Endothelial cell of umbilical vein (primary cell): ENCODE data around the gene CYP4F22.

Experiments used
- CTCF ChIP-seq, 2 donors: IDR thresholded peaks; 1 replicate in 1 of 2; 2 replicates in 1 of 2; pipeline ENCODE4 v1.5.1; 2011; ENCODE audit warnings: low read length in 2 of 2, mild to moderate bottlenecking in 2 of 2, moderate library complexity in 2 of 2, control low read depth in 1 of 2, inconsistent platforms in 1 of 2, low read depth in 1 of 2; ENCODE audit not compliant: insufficient read depth in 1 of 2; ENCODE audit errors: extremely low read depth in 1 of 2
- POLR2AphosphoS5 ChIP-seq: IDR thresholded peaks from 2 replicates; pipeline ENCODE4 v1.6.1; 2012; ENCODE audit warnings: low read depth, mild to moderate bottlenecking, control low read depth, low read length, moderate library complexity; ENCODE audit not compliant: insufficient read depth

GRCh38 chr19:15506074-15506571 is 2.2 kb upstream of the CYP4F22 start:
- TF ChIP-seq CTCF (IDR thresholded peaks at IDR 0.05; ENCODE audit: extremely low read depth in 1 of 2, insufficient read depth in 1 of 2, low read depth in 1 of 2, low read length in 2 of 2) (no peak), POLR2AphosphoS5 (no peak)
